ENCODE measurements around the gene BRAF.

DNA sequence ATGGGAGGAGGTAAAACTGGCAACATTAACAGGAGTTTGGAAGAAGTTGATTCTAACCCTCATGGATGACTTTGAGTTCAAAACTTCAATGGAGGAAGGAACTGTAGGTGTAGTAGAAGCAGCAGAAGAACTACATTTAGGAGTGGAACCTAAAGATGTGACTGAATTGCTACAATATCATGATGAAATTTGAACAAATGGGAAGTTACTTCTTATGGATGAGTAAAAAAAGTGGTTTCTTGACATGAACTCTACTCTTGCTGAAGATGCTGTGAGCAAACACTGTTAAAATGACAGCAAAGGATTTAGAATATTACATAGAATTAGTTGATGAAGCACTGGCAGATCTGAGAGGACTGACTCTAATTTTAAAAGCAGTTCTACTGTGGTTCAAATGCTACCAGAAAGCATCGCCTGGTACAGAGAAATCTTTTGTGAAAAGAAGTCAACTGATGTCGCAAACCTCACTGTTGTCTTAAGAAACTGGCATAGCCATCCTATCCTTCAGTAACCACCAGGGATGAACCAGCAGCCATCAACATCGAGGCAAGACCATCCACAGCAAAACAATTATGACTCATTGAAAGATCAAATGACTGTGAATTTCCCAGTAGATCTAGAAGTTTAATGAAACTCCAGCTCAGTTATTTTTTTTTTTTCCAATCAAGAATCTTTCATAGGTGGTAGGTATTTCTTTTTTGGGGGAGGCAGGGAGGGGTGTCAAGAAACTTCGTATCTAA, 20.8 kb downstream of the BRAF start:
- TF ChIP-seq, protein P1, sequence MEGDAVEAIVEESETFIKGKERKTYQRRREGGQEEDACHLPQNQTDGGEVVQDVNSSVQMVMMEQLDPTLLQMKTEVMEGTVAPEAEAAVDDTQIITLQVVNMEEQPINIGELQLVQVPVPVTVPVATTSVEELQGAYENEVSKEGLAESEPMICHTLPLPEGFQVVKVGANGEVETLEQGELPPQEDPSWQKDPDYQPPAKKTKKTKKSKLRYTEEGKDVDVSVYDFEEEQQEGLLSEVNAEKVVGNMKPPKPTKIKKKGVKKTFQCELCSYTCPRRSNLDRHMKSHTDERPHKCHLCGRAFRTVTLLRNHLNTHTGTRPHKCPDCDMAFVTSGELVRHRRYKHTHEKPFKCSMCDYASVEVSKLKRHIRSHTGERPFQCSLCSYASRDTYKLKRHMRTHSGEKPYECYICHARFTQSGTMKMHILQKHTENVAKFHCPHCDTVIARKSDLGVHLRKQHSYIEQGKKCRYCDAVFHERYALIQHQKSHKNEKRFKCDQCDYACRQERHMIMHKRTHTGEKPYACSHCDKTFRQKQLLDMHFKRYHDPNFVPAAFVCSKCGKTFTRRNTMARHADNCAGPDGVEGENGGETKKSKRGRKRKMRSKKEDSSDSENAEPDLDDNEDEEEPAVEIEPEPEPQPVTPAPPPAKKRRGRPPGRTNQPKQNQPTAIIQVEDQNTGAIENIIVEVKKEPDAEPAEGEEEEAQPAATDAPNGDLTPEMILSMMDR (IDR thresholded peaks at IDR 0.05), result no peak
- no peak for TF ChIP-seq POLR2A (IDR thresholded peaks at IDR 0.05)

Measured in heart left ventricle (tissue), 13 donors.